GM23338 (cell line): ENCODE measurements around the gene LSP1.

ENCODE experiments used
- CREB1 ChIP-seq: fragments of 250-450 bp; sonication (Bioruptor Pico); IDR thresholded peaks from 2 replicates; pipeline ENCODE4 v1.5.0; 2020; ENCODE audit warnings: low read depth, mild to moderate bottlenecking, moderate library complexity
- EZH2 ChIP-seq: fragments of 200-600 bp; sonication (generic); IDR thresholded peaks from one replicate; pipeline ENCODE4 v1.8.0; 2017; ENCODE audit warnings: antibody characterized with exemption, mild to moderate bottlenecking, low read depth; ENCODE audit not compliant: unreplicated experiment
- EZH2phosphoT487 ChIP-seq: fragments of 200-600 bp; sonication (generic); IDR thresholded peaks from one replicate; pipeline ENCODE4 v1.8.1; 2018; ENCODE audit warnings: antibody characterized with exemption; ENCODE audit not compliant: unreplicated experiment
- JUNB ChIP-seq: IDR thresholded peaks from one replicate; pipeline ENCODE4 v1.6.1; 2016; ENCODE audit warnings: antibody characterized with exemption; ENCODE audit not compliant: unreplicated experiment
- NANOG ChIP-seq: IDR thresholded peaks from 2 replicates; pipeline ENCODE4 v1.6.1; 2016; ENCODE audit warnings: antibody characterized with exemption, borderline replicate concordance
- POLR2AphosphoS5 ChIP-seq: IDR thresholded peaks from 2 replicates; pipeline ENCODE4 v1.6.1; 2016; ENCODE audit warnings: antibody characterized with exemption, low read depth
- STAT1 ChIP-seq: IDR thresholded peaks from one replicate; pipeline ENCODE4 v1.6.1; 2016; ENCODE audit warnings: antibody characterized with exemption; ENCODE audit not compliant: unreplicated experiment
- ZNF331 ChIP-seq: fragments of 250-450 bp; sonication (Bioruptor Pico); IDR thresholded peaks from 2 replicates; pipeline ENCODE4 v1.5.0; 2020; ENCODE audit warnings: low read depth, mild to moderate bottlenecking, moderate library complexity
- TF ChIP-seq, protein P1 (sequence below), 2 experiments: fragments of 200-600 bp in 1 of 2; sonication (generic) in 1 of 2; conservative IDR thresholded peaks; 2 replicates each; pipeline versions ENCODE4 v1.5.1 to v1.6.1; 2016 to 2017; ENCODE audit warnings: antibody characterized with exemption in 2 of 2, low read depth in 2 of 2, mild to moderate bottlenecking in 2 of 2, moderate library complexity in 1 of 2
- TF ChIP-seq, protein P2 (sequence below): fragments of 250-450 bp; sonication (Bioruptor Pico); IDR thresholded peaks from 2 replicates; pipeline ENCODE4 v1.5.0; 2020; ENCODE audit warnings: mild to moderate bottlenecking, moderate library complexity
- TF ChIP-seq, protein P3 (sequence below): IDR thresholded peaks from 2 replicates; pipeline ENCODE4 v1.6.1; 2016; ENCODE audit warnings: antibody characterized with exemption
- TF ChIP-seq, protein P4 (sequence below): IDR thresholded peaks from one replicate; pipeline ENCODE4 v1.6.1; 2018; ENCODE audit warnings: antibody characterized with exemption; ENCODE audit not compliant: unreplicated experiment

DNA sequence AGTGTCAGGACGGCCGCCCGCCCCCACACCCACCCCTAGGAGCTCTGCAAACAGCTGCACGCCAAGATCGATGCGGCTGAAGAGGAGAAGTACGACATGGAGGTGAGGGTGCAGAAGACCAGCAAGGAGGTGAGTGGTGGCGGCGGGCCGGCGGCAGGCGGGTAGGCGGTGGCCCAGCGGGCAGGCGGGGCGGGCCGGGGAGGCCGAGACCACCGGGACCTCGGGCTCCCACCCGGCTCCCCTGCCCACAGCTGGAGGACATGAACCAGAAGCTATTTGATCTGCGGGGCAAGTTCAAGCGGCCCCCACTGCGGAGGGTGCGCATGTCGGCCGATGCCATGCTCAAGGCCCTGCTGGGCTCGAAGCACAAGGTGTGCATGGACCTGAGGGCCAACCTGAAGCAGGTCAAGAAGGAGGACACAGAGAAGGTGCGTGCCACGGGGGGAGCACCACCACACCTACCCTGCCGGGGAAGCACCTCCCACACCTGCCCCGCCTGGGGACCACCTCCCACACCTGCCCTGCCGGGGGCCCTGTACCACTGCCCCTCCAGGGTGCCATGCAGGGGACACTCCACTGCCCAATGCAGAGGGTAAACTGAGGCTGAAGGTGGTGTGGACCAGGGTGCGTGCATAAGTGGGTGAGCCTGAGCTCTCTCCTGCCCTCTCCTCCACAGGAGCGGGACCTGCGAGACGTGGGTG lies 12.0 kb upstream of the LSP1 start:
- TF ChIP-seq, protein P1, sequence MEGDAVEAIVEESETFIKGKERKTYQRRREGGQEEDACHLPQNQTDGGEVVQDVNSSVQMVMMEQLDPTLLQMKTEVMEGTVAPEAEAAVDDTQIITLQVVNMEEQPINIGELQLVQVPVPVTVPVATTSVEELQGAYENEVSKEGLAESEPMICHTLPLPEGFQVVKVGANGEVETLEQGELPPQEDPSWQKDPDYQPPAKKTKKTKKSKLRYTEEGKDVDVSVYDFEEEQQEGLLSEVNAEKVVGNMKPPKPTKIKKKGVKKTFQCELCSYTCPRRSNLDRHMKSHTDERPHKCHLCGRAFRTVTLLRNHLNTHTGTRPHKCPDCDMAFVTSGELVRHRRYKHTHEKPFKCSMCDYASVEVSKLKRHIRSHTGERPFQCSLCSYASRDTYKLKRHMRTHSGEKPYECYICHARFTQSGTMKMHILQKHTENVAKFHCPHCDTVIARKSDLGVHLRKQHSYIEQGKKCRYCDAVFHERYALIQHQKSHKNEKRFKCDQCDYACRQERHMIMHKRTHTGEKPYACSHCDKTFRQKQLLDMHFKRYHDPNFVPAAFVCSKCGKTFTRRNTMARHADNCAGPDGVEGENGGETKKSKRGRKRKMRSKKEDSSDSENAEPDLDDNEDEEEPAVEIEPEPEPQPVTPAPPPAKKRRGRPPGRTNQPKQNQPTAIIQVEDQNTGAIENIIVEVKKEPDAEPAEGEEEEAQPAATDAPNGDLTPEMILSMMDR (conservative IDR thresholded peaks at IDR 0.05; ENCODE audit: low read depth in 2 of 2): no peak
- no peak for TF ChIP-seq EZH2phosphoT487
- no peak for TF ChIP-seq POLR2AphosphoS5
- no peak for TF ChIP-seq EZH2
- TF ChIP-seq CREB1 (CRISPR knock-in tag): no peak
- no peak for TF ChIP-seq STAT1
- TF ChIP-seq ZNF331 (CRISPR knock-in tag): no peak
- no peak for TF ChIP-seq JUNB
- TF ChIP-seq NANOG: no peak
- TF ChIP-seq, protein P2, sequence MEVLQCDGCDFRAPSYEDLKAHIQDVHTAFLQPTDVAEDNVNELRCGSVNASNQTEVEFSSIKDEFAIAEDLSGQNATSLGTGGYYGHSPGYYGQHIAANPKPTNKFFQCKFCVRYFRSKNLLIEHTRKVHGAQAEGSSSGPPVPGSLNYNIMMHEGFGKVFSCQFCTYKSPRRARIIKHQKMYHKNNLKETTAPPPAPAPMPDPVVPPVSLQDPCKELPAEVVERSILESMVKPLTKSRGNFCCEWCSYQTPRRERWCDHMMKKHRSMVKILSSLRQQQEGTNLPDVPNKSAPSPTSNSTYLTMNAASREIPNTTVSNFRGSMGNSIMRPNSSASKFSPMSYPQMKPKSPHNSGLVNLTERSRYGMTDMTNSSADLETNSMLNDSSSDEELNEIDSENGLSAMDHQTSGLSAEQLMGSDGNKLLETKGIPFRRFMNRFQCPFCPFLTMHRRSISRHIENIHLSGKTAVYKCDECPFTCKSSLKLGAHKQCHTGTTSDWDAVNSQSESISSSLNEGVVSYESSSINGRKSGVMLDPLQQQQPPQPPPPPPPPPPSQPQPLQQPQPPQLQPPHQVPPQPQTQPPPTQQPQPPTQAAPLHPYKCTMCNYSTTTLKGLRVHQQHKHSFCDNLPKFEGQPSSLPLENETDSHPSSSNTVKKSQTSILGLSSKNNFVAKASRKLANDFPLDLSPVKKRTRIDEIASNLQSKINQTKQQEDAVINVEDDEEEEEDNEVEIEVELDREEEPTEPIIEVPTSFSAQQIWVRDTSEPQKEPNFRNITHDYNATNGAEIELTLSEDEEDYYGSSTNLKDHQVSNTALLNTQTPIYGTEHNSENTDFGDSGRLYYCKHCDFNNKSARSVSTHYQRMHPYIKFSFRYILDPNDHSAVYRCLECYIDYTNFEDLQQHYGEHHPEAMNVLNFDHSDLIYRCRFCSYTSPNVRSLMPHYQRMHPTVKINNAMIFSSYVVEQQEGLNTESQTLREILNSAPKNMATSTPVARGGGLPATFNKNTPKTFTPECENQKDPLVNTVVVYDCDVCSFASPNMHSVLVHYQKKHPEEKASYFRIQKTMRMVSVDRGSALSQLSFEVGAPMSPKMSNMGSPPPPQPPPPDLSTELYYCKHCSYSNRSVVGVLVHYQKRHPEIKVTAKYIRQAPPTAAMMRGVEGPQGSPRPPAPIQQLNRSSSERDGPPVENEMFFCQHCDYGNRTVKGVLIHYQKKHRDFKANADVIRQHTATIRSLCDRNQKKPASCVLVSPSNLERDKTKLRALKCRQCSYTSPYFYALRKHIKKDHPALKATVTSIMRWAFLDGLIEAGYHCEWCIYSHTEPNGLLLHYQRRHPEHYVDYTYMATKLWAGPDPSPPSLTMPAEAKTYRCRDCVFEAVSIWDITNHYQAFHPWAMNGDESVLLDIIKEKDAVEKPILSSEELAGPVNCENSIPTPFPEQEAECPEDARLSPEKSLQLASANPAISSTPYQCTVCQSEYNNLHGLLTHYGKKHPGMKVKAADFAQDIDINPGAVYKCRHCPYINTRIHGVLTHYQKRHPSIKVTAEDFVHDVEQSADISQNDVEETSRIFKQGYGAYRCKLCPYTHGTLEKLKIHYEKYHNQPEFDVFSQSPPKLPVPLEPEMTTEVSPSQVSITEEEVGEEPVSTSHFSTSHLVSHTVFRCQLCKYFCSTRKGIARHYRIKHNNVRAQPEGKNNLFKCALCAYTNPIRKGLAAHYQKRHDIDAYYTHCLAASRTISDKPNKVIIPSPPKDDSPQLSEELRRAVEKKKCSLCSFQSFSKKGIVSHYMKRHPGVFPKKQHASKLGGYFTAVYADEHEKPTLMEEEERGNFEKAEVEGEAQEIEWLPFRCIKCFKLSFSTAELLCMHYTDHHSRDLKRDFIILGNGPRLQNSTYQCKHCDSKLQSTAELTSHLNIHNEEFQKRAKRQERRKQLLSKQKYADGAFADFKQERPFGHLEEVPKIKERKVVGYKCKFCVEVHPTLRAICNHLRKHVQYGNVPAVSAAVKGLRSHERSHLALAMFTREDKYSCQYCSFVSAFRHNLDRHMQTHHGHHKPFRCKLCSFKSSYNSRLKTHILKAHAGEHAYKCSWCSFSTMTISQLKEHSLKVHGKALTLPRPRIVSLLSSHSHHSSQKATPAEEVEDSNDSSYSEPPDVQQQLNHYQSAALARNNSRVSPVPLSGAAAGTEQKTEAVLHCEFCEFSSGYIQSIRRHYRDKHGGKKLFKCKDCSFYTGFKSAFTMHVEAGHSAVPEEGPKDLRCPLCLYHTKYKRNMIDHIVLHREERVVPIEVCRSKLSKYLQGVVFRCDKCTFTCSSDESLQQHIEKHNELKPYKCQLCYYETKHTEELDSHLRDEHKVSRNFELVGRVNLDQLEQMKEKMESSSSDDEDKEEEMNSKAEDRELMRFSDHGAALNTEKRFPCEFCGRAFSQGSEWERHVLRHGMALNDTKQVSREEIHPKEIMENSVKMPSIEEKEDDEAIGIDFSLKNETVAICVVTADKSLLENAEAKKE: no peak
- TF ChIP-seq, protein P3, sequence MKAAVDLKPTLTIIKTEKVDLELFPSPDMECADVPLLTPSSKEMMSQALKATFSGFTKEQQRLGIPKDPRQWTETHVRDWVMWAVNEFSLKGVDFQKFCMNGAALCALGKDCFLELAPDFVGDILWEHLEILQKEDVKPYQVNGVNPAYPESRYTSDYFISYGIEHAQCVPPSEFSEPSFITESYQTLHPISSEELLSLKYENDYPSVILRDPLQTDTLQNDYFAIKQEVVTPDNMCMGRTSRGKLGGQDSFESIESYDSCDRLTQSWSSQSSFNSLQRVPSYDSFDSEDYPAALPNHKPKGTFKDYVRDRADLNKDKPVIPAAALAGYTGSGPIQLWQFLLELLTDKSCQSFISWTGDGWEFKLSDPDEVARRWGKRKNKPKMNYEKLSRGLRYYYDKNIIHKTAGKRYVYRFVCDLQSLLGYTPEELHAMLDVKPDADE: no peak
- TF ChIP-seq, protein P4, sequence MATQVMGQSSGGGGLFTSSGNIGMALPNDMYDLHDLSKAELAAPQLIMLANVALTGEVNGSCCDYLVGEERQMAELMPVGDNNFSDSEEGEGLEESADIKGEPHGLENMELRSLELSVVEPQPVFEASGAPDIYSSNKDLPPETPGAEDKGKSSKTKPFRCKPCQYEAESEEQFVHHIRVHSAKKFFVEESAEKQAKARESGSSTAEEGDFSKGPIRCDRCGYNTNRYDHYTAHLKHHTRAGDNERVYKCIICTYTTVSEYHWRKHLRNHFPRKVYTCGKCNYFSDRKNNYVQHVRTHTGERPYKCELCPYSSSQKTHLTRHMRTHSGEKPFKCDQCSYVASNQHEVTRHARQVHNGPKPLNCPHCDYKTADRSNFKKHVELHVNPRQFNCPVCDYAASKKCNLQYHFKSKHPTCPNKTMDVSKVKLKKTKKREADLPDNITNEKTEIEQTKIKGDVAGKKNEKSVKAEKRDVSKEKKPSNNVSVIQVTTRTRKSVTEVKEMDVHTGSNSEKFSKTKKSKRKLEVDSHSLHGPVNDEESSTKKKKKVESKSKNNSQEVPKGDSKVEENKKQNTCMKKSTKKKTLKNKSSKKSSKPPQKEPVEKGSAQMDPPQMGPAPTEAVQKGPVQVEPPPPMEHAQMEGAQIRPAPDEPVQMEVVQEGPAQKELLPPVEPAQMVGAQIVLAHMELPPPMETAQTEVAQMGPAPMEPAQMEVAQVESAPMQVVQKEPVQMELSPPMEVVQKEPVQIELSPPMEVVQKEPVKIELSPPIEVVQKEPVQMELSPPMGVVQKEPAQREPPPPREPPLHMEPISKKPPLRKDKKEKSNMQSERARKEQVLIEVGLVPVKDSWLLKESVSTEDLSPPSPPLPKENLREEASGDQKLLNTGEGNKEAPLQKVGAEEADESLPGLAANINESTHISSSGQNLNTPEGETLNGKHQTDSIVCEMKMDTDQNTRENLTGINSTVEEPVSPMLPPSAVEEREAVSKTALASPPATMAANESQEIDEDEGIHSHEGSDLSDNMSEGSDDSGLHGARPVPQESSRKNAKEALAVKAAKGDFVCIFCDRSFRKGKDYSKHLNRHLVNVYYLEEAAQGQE: no peak
